ENCODE measurements around the gene P2RX7.

The P2RX7 gene

DNA sequence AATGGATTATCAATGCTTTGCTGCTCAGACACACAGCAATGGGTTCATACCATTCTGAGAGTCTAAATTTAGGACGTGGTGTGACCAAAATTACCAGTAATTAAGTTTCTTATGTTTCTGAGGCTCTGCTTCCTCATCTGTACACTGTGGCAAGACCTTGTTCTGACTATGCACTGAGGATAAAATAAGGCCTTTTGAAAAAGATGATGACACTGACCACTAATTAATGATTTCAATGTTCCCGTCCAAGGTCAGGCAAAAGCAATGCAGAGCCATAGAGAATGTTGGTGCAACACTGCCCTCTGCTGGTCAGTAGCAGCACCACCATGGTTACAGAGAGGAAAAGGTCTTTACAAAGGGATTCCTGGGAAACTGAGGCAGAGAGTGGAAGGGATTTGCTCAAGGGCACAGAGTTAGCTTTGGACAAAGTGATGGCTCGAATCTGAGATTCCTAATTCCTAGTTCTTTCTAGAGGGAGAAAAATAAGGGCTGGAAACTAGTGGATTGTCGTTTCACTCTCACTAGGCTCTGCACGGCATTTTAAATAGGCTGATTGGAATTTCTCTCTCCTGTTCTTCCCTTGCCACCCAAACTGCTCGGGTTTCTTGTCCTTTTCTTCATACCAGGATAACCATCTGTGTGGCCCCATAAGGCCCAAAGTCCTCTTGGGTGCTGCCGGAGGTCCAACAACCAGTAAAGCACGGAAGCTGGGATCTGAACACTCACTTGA is 22.3 kb upstream of the P2RX7 start:
- in situ Hi-C loops (cut with MboI; ENCODE audit: low sequenced_read_pairs), result no loop called here

DNA sequence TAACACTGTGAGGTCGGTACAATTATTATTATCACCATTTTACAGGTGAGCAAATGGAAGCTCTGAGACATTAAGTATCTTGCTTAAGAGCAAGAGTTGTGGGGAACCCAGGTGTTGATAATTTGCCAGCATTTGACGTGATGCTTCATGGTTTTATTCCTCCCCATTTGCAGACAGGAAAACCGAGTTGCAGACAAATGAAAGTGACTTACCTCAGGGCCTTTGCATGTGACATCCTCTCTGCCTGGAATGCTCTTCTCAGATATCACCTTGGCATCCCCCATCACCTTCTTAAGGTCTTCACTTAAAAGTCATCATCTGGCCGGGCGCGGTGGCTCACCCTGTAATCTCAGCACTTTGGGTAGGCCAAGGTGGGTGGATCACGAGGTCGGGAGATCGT is 21.0 kb upstream of the P2RX7 start:
- in situ Hi-C loops (cut with MboI; ENCODE audit: low sequenced_read_pairs), result no loop called here

DNA sequence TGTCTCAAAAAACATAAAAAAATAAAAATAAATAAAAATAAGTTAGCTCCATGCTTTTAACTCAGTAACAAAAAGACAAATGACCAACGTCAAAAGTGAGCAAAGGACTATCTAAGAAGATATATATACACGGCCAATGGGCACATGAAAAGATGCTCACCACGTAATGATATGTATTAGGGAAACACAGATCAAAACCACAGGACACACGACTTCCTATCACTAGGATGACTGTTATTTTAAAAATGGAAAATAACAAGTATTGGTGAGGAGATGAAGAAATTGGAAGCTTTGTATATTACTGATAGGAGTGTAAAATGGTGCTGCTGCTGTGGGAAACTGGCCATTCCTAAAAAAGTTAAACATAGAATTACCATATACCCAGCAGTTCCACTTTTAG is 20.2 kb upstream of the P2RX7 start:
- in situ Hi-C loops (cut with MboI; ENCODE audit: low sequenced_read_pairs), result no loop called here

DNA sequence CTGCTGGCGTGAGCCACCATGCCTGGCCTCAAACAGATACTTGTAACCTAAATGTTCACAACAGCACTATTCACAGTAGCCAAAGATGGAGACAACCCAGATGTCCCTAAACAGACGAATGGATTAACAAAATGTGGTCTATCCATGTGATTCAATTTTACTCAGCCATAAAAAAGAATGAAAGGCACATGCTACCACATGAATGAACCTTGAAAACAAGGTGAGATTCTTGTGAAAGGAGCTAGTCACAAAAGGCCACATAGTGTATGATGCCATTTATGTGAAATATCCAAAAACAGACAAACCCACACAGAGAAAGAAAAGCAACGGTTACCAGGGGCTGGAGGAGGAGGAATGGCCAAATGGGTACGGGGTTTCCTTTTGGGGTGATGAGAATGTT is 19.6 kb upstream of the P2RX7 start:
- in situ Hi-C loops (cut with MboI; ENCODE audit: low sequenced_read_pairs), result no loop called here

DNA sequence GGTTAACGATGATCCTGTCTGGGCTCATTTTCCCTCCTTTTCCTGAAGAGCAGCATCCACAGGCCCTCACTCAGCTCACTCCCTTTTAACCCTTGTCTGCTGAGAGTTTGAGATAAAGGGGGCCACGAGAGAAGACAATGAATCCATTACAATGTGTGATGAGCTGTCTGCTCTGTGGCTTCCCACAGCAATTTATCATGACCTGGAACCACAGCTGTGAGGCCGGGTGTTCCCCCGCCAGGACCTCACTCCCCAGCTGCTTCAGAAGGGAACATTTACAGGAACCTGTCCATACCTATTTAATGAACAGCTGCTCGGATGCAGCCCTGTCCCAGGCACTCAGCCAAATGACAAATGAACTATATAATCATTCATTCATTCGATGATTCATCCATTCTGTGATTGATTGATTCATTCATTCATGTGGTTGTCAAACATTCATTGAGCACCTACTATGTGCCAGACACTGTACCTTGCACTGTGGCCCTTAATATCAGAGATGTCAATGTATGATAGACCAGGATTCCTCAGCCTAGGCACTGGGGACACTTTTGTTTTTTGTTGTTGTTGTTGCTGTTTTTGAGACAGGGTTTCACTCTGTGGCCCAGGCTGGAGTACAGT is 18.5 kb upstream of the P2RX7 start:
- in situ Hi-C loops (cut with MboI; ENCODE audit: low sequenced_read_pairs), result no loop called here

DNA sequence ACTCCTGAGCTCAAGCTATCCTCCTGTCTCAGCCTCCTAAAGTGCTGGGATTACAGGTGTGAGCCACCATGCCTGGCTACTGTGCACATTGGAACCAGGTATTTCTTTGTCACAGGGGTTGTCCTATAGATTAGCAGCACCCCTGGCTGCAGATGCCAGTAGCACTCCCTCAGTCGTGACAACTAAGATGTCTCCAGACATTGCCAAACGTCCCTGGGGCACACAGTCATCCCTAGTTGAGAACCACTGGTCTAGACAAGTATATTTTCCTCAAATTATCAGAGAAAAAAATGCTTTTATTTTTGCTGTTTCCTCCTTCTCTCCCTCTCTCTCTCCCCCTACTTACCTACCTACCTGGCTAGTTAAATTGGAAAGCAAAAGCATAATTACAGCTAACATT is 17.9 kb upstream of the P2RX7 start:
- in situ Hi-C loops (cut with MboI; ENCODE audit: low sequenced_read_pairs), result no loop called here

DNA sequence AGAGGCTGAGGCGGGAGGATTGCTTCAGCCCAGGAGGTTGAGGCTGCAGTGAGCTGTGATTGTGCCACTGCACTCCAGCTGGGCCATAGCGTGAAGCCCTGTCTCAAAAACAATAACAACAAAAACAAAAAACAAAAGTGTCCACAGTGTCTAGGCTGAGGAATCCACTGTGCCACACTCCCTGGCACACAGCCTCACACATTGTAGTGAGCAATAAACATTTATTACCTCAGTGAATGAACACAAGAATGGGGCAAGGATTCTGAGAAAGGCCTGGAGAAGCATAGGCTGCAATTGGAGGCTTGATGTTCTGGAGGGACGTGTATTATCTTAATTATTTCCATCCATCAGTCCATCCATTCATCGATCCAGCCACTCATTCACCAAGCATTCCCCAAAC is 17.1 kb upstream of the P2RX7 start:
- in situ Hi-C loops (cut with MboI; ENCODE audit: low sequenced_read_pairs), result no loop called here

DNA sequence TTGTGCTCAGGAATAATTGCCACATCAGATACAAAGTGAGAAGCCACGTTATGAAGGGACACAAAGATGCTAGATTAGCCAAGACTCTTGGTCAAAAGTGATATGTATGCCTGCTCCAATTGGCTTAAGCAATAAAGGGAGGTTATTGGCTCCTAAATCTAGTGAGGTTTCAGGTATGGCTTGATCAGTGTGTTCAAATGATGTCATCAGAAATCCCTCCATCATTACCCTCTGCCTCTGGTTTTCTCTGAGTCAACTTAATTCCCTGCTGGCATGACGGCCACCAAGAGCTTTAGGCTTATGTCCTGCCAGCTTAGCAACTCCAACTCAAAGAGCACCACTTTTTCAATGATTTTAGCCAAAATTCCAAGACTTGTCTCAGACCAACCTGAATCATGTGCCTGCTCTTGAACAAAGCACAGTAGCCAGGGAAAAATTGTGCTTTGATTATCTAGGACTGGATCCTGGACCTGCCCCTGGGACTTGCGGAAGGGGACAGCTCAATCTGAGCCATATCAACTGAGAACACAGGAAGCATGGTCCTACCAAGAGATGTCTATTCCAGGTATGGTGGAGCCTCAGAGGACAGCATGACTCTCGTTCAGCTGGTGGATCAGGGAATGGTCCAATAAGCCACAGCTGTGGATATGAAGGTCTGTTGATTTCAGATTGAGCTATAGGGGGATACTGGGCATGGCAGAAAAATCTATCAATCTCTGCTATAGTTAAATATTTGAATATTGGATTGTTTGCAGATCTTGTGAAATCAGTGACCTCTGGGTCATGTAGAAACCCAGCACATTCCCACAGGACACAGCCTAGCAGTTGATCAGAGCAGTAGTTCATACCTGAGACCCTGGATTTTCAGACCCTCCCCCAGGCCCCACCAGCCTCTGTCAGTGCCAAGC is 16.1 kb upstream of the P2RX7 start:
- in situ Hi-C loops (cut with MboI; ENCODE audit: low sequenced_read_pairs), result no loop called here

DNA sequence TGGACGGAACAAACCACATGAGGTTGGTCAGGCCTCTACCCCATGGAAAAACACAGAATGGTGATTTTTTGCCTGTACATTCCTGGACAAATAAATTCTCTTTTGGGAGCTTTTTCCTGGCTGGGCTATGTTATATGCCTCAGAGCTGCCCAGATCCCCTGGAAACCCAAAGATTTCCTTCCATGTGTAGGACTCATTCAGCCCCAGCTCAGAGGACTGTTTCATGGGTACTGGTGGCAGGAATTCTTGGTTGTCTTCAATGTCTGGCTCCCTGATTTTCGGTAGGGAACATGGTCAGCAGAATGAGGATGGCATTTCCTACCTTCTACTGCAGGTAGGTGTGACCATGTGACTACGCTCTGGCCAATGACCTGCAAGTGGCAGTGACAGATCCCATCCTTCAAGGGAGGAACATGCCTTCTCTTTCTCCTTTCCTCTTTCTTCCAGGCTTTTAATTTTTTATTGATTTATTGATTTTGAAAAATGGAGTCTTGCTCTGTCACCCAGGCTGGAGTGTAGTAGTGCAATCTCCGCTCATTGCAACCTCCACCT is 15.4 kb upstream of the P2RX7 start:
- in situ Hi-C loops (cut with MboI; ENCODE audit: low sequenced_read_pairs), result no loop called here

DNA sequence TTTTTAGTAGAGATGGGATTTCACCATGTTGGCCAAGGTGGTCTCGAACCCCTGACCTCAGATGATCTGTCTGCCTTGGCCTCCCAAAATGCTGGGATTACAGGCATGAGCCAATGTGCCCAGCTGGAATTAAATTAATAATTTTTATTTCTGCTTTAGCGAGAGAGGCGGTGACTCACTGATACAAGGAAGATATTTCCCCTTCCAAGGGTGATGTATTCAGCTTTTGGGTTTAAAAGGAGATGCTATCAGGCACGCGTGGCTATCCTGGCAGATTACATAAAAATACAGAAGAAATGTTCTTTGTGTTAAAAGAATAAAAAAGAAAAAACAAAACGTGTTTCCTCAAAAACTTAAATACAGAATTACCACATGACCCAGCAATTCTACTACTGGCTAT is 12.4 kb upstream of the P2RX7 start:
- in situ Hi-C loops (cut with MboI; ENCODE audit: low sequenced_read_pairs), result no loop called here

DNA sequence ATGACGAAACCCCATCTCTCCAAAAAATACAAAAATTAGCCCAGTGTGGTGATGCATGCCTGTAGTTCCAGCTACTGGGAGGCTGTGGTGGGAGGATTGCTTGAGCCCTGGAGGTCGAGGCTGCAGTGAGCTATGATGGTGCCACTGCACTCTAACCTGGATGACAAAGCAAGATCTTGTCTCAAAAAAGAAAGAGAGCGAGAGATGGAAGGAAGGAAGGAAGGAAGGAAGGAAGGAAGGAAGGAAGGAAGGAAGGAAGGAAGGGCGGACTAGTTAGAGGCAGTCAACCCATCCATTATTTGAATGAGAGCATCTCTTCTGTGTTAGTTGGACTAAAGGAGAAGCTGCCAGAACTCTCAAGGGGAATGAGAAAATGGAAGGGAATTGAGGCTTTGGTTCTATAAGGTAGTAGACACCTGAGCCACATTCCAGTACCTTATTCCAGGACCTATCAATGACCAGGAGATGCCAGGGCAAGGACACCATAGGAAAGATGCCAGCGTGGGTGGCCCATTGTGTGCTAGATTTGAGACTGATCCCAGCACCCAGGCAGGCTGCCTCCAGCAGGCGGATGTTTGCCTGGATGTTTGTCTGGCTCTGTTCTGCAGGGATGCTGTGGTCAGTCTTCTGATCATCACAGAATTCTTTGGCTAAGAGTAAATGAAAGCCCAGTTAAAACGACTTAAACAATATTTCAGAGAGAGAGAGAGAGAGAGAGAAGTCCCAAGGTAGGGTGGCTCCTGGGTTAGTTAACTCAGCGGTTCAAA is 11.5 kb upstream of the P2RX7 start:
- in situ Hi-C loops (cut with MboI; ENCODE audit: low sequenced_read_pairs), result no loop called here

DNA sequence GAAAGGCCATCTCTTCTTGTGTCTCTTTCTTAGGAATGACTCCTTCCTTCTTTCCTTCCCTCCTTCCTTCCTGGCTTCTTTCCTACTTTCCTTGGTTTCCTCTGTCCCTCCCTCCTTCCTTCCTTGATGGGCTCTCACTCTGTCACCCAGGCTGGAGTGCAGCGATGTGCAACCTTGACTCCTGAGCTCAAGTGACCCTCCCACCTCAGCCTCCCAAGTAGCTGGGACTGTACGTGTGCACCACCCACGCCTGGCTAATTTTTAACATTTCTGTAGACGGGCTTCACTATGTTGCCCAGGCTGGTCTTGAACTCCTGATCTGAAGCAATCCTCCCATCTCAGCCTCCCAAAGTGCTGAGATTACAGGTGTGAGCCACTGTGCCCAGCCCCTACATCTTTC is 10.9 kb upstream of the P2RX7 start:
- in situ Hi-C loops (cut with MboI; ENCODE audit: low sequenced_read_pairs), result no loop called here

DNA sequence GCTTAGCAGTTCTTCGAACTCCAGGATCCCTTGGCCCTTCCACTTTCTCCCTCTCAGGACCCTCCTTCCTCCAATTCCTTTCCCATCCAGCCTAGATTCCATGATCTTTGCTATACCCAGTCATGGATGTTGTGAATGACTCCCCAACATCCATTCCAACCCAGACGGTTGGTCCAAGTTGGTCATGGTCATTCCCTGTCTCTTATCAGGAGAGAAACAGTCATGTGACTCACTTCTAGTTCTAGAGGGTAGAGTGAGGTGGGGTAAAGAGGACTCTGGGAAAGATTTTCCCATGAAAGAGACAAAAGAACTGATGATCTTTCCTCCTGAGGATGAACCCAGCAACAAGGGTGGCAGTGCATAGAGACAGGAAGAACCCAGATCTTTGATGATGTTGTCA is 9.2 kb upstream of the P2RX7 start:
- in situ Hi-C loops (cut with MboI; ENCODE audit: low sequenced_read_pairs), result no loop called here

DNA sequence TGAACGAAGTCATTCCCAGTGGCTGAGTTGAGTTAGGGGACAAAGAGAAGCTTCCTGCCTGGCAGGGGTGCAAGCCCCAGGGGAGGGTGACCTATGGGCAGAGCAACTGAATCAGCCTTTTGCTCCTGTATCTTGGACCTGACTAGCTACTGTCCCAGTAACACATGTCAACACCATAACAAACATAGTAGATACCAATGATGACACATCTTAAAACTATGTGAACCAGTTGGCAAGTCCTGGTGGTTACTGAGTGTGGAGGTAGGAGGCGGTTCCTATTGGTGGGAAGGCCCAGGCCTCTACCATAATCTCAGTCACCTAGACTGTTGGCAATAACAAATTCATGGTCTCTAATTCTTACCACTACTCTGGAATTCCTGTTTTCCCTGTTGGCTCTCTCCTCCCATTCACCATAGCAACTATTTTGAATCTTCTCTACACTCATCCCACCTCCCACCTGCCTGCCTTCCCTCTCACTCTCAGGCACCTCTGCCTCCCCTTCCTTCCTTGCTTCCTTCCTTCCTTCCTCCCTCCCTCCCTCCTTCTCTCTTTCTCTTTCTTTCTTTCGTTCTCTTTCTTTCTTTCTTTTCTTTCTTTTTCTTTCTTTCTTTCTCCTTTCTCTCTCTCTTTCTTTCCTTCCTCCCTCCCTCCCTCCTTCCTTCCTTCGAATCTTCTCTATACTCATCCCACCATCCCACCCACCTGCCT is 8.1 kb upstream of the P2RX7 start:
- in situ Hi-C loops (cut with MboI; ENCODE audit: low sequenced_read_pairs), result no loop called here

DNA sequence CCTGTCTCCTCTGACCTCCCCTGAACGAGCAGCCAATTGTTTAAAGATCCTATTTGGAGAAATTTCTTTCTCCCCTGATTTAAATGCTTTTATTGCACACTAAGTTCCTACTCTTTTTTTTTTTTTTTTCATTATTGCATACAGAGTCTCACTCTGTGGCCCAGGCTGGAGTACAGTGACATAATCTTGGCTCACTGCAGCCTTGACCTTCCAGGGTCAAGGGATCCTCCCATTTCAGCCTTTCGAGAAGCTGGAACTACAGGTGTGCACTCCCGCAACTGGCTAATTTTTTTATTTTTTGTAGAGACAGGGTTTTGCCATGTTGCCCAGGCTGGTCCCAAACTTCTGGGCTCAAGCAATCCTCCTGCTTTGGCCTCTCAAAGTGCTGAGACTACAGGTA is 5.2 kb upstream of the P2RX7 start:
- in situ Hi-C loops (cut with MboI; ENCODE audit: low sequenced_read_pairs), result no loop called here

DNA sequence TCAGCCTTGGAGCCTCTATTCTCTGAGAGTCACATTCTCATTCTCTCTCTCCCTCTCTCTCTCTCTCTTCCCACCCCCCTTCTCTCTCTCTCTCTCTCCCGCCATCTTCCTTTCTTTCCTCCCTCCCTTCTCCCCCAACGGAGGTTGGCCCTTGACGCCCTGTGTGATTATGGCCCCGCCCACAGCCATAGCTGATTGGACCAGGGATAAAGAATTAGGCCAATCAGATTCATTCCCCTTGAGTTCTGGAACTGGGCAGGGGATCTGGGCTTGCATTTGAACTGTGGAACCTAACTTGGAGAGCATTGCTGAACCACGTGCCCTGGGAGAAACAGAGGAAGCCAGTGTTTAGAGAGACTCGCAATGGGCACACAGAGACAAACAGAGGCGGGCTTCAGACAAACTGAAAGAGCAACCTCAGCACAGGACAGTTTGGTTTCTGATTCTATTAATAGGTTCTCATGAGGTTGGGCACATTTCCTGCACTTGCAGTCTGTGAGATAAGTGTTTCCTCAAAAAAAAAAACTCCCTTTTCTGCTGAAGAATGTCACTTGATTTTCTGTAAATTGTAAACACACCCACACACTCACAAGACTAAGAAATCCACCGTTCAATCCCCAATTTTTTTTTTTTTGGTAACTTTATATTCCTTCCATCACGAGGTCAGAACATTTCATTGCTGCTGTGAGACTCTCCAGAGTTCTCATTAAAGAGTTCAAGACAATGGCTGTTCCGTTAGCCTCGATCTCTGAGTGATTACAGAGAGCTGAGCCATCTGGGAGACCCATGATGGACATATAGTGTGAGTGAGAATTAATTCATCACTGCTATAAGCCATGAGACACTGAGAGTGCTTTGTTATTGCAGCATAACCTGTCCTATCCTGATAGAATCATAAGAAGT is 3.5 kb upstream of the P2RX7 start:
- in situ Hi-C loops (cut with MboI; ENCODE audit: low sequenced_read_pairs), result no loop called here

DNA sequence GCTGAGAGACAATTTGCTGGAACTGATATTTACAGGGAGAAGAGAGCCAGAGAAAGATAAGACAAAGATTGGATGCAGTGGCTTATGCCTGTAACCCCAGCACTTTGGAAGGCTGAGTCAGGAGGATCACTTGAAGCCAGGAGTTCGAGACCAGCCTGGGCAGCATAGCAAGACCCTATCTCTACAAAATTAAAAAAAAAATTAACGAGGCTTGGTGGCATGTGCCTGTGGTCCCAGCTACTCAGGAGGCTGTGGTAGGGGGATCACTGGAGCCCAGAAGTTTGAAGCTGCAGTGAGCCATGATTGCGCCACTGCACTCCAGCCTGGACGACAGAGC is 2.9 kb upstream of the P2RX7 start:
- in situ Hi-C loops (cut with MboI; ENCODE audit: low sequenced_read_pairs), result no loop called here

DNA sequence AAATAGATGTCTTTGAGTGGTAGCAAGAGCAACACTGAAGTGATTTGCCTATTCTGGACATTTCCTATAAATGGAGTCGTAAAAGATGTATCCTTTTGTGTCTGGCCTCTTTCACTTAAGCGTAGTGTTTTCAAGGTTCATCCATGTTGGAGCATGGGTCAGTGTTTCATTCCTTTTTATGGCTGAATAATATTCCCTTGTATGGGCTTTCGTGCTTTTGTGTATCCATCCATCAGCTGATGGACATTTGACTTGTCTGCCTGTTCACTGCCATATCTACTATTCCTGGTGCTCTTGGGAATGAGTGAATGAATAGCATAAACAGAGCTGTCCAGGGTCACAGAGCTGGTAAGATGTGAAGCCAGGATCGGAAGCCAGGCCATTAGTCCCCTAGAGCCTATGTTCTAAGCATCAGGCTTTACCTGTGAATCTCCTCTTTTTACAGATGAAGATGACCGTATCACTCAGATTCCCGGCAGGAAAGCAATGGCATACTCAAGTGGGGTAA is 1.8 kb upstream of the P2RX7 start:
- in situ Hi-C loops (cut with MboI; ENCODE audit: low sequenced_read_pairs), result no loop called here

DNA sequence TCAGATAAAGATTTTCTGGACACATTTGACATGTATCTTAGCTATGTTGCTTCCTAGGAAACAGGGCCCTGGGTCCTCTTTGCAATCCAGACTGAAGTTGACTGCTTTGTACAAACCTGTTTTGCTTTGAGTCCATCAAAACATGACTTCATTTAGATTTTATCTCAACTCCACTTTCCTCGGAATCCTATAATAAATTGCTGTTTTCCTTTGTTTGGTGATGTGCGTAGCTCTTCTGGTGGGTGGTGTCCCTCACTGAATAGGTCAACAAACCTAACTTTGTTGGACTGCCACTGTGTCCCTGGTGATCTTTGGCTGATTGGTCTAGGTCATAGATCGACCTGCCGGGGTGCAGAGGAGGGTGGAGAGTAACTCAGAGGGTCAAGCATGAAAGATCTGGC is 735 bp upstream of the P2RX7 start:
- in situ Hi-C loops (cut with MboI; ENCODE audit: low sequenced_read_pairs), result no loop called here

All from HL-60/S4 (cell line).